Measurements from ENCODE around the gene NBAS. TPM values are rescaled to one million over a fixed set of nuclear protein-coding genes. Genes with fewer than 3 reads are reported as not detected.
"Not testable (repeated sequence)": the region's sequence is repeated elsewhere in the genome, so short reads cannot be mapped to it uniquely, and the experiment has no call there.

NBAS gene
- total RNA-seq, 1 donor from 2014 or later: 29.7 TPM

- Histone ChIP-seq H3K4me1 (no peaks in the 10 kb centered on the region), H3K27me3 (no peaks in the 10 kb centered on the region), H3K36me3 (no peaks in the 10 kb centered on the region), H3K4me3 (no peak overlapping the region), H3K9me3 (no peaks in the 10 kb centered on the region), H3K27ac (no peak overlapping the region)
- intact Hi-C loops (cut with DNase I): no loop called here
- TF ChIP-seq CTCF (IDR thresholded peaks at IDR 0.05): no peak
- no peak for TF ChIP-seq POLR2A (IDR thresholded peaks at IDR 0.05)
- TF ChIP-seq POLR2AphosphoS5 (IDR thresholded peaks at IDR 0.05; ENCODE audit: insufficient read depth in 1 of 2, low read depth in 1 of 2): no peak
- DNase-seq (ENCODE audit: extremely low spot score in 2 of 2): no peak
Observed at GRCh38 chr2:15262792-15263191, 298.3 kb downstream of the NBAS start.

- TF ChIP-seq POLR2A (IDR thresholded peaks at IDR 0.05) (no peak), CTCF (IDR thresholded peaks at IDR 0.05) (no peak), POLR2AphosphoS5 (IDR thresholded peaks at IDR 0.05; ENCODE audit: insufficient read depth in 1 of 2, low read depth in 1 of 2) (no peak)
- intact Hi-C loops (cut with DNase I): no loop called here
- Histone ChIP-seq H3K27ac (no peak overlapping the region), H3K4me3 (no peak overlapping the region), H3K27me3 (no peaks in the 10 kb centered on the region), H3K9me3 (no peaks in the 10 kb centered on the region), H3K4me1 (no peaks in the 10 kb centered on the region), H3K36me3 (no peaks in the 10 kb centered on the region)
- DNase-seq (ENCODE audit: extremely low spot score in 2 of 2): no peak
Observed at GRCh38 chr2:15260835-15261234, 300.3 kb downstream of the NBAS start.

- Histone ChIP-seq H3K9me3 (no peaks in the 10 kb centered on the region), H3K27me3 (no peaks in the 10 kb centered on the region), H3K27ac (no peak overlapping the region), H3K36me3 (no peaks in the 10 kb centered on the region), H3K4me3 (no peak overlapping the region), H3K4me1 (no peaks in the 10 kb centered on the region)
- intact Hi-C loops (cut with DNase I): no loop called here
- no peak for DNase-seq (ENCODE audit: extremely low spot score in 2 of 2)
- TF ChIP-seq POLR2A (IDR thresholded peaks at IDR 0.05) (no peak), POLR2AphosphoS5 (IDR thresholded peaks at IDR 0.05; ENCODE audit: insufficient read depth in 1 of 2, low read depth in 1 of 2) (no peak), CTCF (IDR thresholded peaks at IDR 0.05) (no peak)
Observed at GRCh38 chr2:15260196-15260595, 300.9 kb downstream of the NBAS start.

GRCh38 chr2:15259356-15259756, 301.8 kb downstream of the NBAS start:
- no peak for TF ChIP-seq POLR2A (IDR thresholded peaks at IDR 0.05)
- Histone ChIP-seq H3K9me3 (no peaks in the 10 kb centered on the region), H3K4me3 (no peak overlapping the region), H3K4me1 (no peaks in the 10 kb centered on the region), H3K36me3 (no peaks in the 10 kb centered on the region), H3K27ac (no peak overlapping the region), H3K27me3 (no peaks in the 10 kb centered on the region)
- intact Hi-C loops (cut with DNase I): no loop called here
- no peak for DNase-seq (ENCODE audit: extremely low spot score in 2 of 2)

GRCh38 chr2:15258385-15258784, 302.7 kb downstream of the NBAS start:
- intact Hi-C loops (cut with DNase I); H3K27ac ChIP-seq; H3K27me3 ChIP-seq; H3K36me3 ChIP-seq; H3K9me3 ChIP-seq; H3K4me3 ChIP-seq; H3K4me1 ChIP-seq; DNase-seq (ENCODE audit: extremely low spot score in 2 of 2): not testable (repeated sequence)

GRCh38 chr2:15253835-15254286, 307.3 kb downstream of the NBAS start:
- no peaks in the 10 kb centered on the region for H3K36me3 ChIP-seq
- no peaks in the 10 kb centered on the region for H3K4me1 ChIP-seq
- H3K4me3 ChIP-seq: no peak overlapping the region
- H3K9me3 ChIP-seq: no peaks in the 10 kb centered on the region
- no peak for DNase-seq (ENCODE audit: extremely low spot score in 2 of 2)
- TF ChIP-seq POLR2AphosphoS5 (IDR thresholded peaks at IDR 0.05; ENCODE audit: insufficient read depth in 1 of 2, low read depth in 1 of 2): no peak
- no peak for TF ChIP-seq CTCF (IDR thresholded peaks at IDR 0.05)
- no peak for TF ChIP-seq POLR2A (IDR thresholded peaks at IDR 0.05)
- intact Hi-C loops (cut with DNase I): no loop called here
- no peaks in the 10 kb centered on the region for H3K27me3 ChIP-seq
- no peak overlapping the region for H3K27ac ChIP-seq
